AG04449 (cell line): ENCODE data around the gene OSBPL6.

ENCODE experiments used
- CTCF ChIA-PET: fragments of 350-600 bp; formaldehyde crosslinking; extraction: SDS; loops from one replicate; lab custom pipeline; 2021; ENCODE audit warnings: antibody characterized with exemption; lab: Yijun Ruan, JAX
- POLR2A ChIA-PET: fragments of 400-600, 350-600 bp; formaldehyde crosslinking; extraction: SDS; loops from one replicate; lab custom pipeline; 2020; ENCODE audit warnings: antibody characterized with exemption, inconsistent platforms; lab: Yijun Ruan, JAX
- DNase-seq: peaks from one replicate; pipeline ENCODE4 v3.0.0-alpha.2; 2010; ENCODE audit warnings: low read depth, low spot score
- H3K4me3 ChIP-seq: 2 replicates; pipeline ENCODE4 v1.5.1; 2011; ENCODE audit warnings: low read depth, mild to moderate bottlenecking, control low read depth, low read length
- CTCF ChIP-seq: IDR thresholded peaks from one replicate; pipeline ENCODE4 v1.5.1; 2011; ENCODE audit warnings: mild to moderate bottlenecking, moderate library complexity, low read length, control low read depth, inconsistent platforms; ENCODE audit not compliant: insufficient read depth; ENCODE audit errors: missing control alignments

The OSBPL6 gene

GRCh38 chr2:178436662-178437061 lies 242.3 kb downstream of the OSBPL6 start:
- no peak for DNase-seq
- no peak for TF ChIP-seq CTCF
- CTCF ChIA-PET, result interaction anchor here (2.3 to 2.5 kb wide), 2 partner anchors 17 to 22 kb away, joined by 7 to 9 read pairs; no protein-coding TSS in a partner anchor
- no peak overlapping the region for H3K4me3 ChIP-seq
- POLR2A ChIA-PET, result no interaction called here

DNA sequence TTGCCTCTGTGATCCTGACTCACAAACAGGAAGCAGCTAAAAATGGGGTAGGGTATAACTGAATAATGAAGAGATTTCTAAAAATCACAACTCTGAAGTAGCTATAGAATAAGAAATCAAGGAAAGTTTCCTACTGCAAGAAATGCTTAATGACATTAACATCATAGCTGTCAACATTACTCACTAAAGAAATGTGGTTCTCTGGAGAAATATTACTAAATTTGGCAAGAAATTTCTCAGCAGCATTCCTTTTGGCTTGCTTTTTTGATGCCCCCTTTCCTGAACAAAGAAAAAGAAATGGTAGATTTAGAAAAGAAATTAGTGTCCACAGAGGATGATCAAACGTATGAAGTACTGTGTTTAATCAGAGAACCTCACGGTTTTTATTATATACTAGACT lies 247.1 kb downstream of the OSBPL6 start:
- no peak for TF ChIP-seq CTCF
- ChIA-PET POLR2A (interaction anchor here (1.5 kb wide), 1 partner anchor 9 kb away, joined by 3 read pairs; the partner anchor contains the start of genes PJVK and PRKRA), CTCF (interaction anchor here (0.9 to 1.3 kb wide), 3 partner anchors 27 to 329 kb away, joined by 3 to 4 read pairs (median 3); partner anchors contain the start of gene RBM45)
- no peak overlapping the region for H3K4me3 ChIP-seq
- DNase-seq, result no peak

- ChIA-PET CTCF (interaction anchor here (1.1 to 1.4 kb wide), 3 partner anchors 30 to 31 kb away, joined by 3 to 5 read pairs (median 3); partner anchors contain the start of gene PLEKHA3), POLR2A (interaction anchor here (0.6 kb wide), 1 partner anchor 19 kb away, joined by 5 read pairs; no protein-coding TSS in a partner anchor)
- peak overlapping the region; percentile 94 for H3K4me3 ChIP-seq
- DNase-seq, result no peak
- TF ChIP-seq CTCF, result no peak
Measured at GRCh38 chr2:178448968-178449661, 254.8 kb downstream of the OSBPL6 start.

GRCh38 chr2:178449700-178450523 lies 255.6 kb downstream of the OSBPL6 start:
- H3K4me3 ChIP-seq, result peak overlapping the region; percentile 94
- DNase-seq, result no peak
- no peak for TF ChIP-seq CTCF
- ChIA-PET POLR2A (interaction anchor here (0.6 kb wide), 1 partner anchor 19 kb away, joined by 5 read pairs; no protein-coding TSS in a partner anchor), CTCF (interaction anchor here (1.1 to 1.5 kb wide), 3 partner anchors 30 to 35 kb away, joined by 3 to 5 read pairs (median 5); partner anchors contain the start of gene PLEKHA3)

DNA sequence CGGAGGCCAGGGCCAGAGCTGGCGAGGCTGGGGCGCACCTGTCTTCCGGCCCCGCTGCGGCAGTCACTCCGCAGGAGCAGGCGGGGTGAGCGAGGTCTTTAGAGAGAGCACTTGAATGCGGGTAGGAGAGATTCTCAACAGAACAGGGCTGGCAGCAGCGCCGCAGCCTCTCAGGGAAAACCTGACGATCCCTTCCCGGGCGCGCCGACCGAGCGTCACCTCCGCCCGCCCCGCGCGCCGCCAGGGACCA lies 256.1 kb downstream of the OSBPL6 start:
- no peak for DNase-seq

More for the DNA sequence above, 256.1 kb downstream of the OSBPL6 start:
- TF ChIP-seq CTCF, result no peak
- ChIA-PET CTCF (interaction anchor here (1.1 to 1.5 kb wide), 3 partner anchors 29 to 36 kb away, joined by 5 read pairs; partner anchors contain the start of gene PLEKHA3), POLR2A (interaction anchor here (0.9 to 1.3 kb wide), 3 partner anchors 9 to 147 kb away, joined by 3 to 9 read pairs (median 3); partner anchors contain the start of gene PLEKHA3)
- peak overlapping the region; percentile 94 for H3K4me3 ChIP-seq
